ENCODE results near the gene DHFR2. TPM values are rescaled to one million over a fixed set of nuclear protein-coding genes. Genes with fewer than 3 reads are reported as not detected.

DHFR2 gene
- total and polyA plus RNA-seq, 9 of the 15 experiments (the other 6 are each of a cell fraction or from before 2014, with no cell fraction given): 0.64 to 1.7 (median 1.4) TPM

- TF ChIP-seq ZNF583 (CRISPR knock-in tag; IDR thresholded peaks at IDR 0.05) (no peak), CC2D1A (IDR thresholded peaks at IDR 0.05) (0 out of 2 replicates have a peak, but pooled peaks have one; percentile 39), NCOA1 (IDR thresholded peaks at IDR 0.05; ENCODE audit: low read depth) (no peak), LEF1 (IDR thresholded peaks at IDR 0.05) (no peak), E2F1 (CRISPR knock-in tag; IDR thresholded peaks at IDR 0.05) (no peak), CAMTA2 (CRISPR knock-in tag; conservative IDR thresholded peaks at IDR 0.05) (no peak), MAZ (CRISPR knock-in tag; conservative IDR thresholded peaks at IDR 0.05 in 1 of 2, IDR thresholded peaks at IDR 0.05 in 1 of 2) (no peak), JUND (IDR thresholded peaks at IDR 0.05; ENCODE audit: borderline replicate concordance, low read depth, low read length) (no peak), JUND (tag; IDR thresholded peaks at IDR 0.05; ENCODE audit: borderline replicate concordance, low read depth, low read length) (no peak; the same call in 2 of the 3 replicates), PHF20 (IDR thresholded peaks at IDR 0.05; ENCODE audit: partially characterized antibody) (peak; percentile 58), MYBL2 (IDR thresholded peaks at IDR 0.05; ENCODE audit: low read depth) (peak; percentile 75), MYBL2 (CRISPR knock-in tag; IDR thresholded peaks at IDR 0.05; ENCODE audit: borderline replicate concordance) (no peak), ID3 (CRISPR knock-in tag; IDR thresholded peaks at IDR 0.05) (no peak), ID3 (tag; IDR thresholded peaks at IDR 0.05) (no peak), BHLHE40 (IDR thresholded peaks at IDR 0.05; ENCODE audit: low read length) (peak; percentile 55)
- TF ChIP-seq, protein P1, sequence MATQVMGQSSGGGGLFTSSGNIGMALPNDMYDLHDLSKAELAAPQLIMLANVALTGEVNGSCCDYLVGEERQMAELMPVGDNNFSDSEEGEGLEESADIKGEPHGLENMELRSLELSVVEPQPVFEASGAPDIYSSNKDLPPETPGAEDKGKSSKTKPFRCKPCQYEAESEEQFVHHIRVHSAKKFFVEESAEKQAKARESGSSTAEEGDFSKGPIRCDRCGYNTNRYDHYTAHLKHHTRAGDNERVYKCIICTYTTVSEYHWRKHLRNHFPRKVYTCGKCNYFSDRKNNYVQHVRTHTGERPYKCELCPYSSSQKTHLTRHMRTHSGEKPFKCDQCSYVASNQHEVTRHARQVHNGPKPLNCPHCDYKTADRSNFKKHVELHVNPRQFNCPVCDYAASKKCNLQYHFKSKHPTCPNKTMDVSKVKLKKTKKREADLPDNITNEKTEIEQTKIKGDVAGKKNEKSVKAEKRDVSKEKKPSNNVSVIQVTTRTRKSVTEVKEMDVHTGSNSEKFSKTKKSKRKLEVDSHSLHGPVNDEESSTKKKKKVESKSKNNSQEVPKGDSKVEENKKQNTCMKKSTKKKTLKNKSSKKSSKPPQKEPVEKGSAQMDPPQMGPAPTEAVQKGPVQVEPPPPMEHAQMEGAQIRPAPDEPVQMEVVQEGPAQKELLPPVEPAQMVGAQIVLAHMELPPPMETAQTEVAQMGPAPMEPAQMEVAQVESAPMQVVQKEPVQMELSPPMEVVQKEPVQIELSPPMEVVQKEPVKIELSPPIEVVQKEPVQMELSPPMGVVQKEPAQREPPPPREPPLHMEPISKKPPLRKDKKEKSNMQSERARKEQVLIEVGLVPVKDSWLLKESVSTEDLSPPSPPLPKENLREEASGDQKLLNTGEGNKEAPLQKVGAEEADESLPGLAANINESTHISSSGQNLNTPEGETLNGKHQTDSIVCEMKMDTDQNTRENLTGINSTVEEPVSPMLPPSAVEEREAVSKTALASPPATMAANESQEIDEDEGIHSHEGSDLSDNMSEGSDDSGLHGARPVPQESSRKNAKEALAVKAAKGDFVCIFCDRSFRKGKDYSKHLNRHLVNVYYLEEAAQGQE (IDR thresholded peaks at IDR 0.05; ENCODE audit: borderline replicate concordance): no peak
- TF ChIP-seq, protein P1 (CRISPR knock-in tag; IDR thresholded peaks at IDR 0.05; ENCODE audit: low read depth): no peak
Measured at GRCh38 chr3:94062513-94063404, at the start of gene DHFR2, which contains the start of gene NSUN3 (continued).

Measured in K562 (cell line).